Measurements from ENCODE around the gene UGT2B15. TPM values are rescaled to one million over a fixed set of nuclear protein-coding genes. Genes with fewer than 3 reads are reported as not detected.

UGT2B15 gene
- total and polyA plus RNA-seq, 10 of the 15 experiments (the other 5 are each of a cell fraction or from before 2014, with no cell fraction given): not detected

DNA sequence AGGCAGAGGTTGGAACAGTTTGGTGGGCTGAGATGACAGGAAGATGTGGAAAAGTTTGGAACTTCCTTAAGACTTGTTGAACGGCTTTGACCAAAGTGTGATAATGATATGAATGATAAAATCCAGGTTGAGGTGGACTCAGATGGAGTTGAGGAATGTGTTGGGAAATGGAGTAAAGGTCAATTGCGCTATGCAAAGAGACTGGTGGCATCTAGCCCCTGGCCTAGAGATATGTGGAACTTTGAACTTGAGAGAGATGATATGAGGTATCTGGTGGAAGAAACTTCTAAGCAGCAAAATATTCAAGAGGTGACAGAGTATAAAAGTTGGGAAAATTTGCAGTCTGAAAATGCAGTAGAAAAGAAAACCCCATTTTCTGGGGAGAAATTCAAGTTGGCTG, 73.0 kb downstream of the UGT2B15 start:
- DNase-seq (ENCODE audit: low read depth, low spot score) (no peak), ATAC-seq (no peak), FAIRE-seq (no peak)
- Histone ChIP-seq H4K20me1 (ENCODE audit: control insufficient read depth, insufficient read depth) (no peaks in the 10 kb centered on the region), H3K9me3 (replicated peaks; ENCODE audit: control insufficient read depth, insufficient read depth, low read length) (no peaks in the 10 kb centered on the region), H3K27ac (ENCODE audit: control insufficient read depth, insufficient read depth) (no peak overlapping the region), H2AFZ (ENCODE audit: control insufficient read depth, low read depth, low read length) (no peak overlapping the region), H3K36me3 (ENCODE audit: control insufficient read depth in 2 of 2, insufficient read depth in 2 of 2, low read length in 1 of 2) (no peaks in the 10 kb centered on the region), H3K4me3 (no peak overlapping the region), H3K79me2 (ENCODE audit: control insufficient read depth, insufficient read depth, low read length) (no peaks in the 10 kb centered on the region), H3K9ac (ENCODE audit: control insufficient read depth, insufficient read depth, low read length) (no peak overlapping the region), H3K4me2 (ENCODE audit: control insufficient read depth, insufficient read depth) (no peak overlapping the region), H3K27me3 (replicated peaks in 1 of 2; ENCODE audit: control insufficient read depth in 2 of 2, insufficient read depth in 2 of 2, low read length in 1 of 2) (no peaks in the 10 kb centered on the region), H3K4me1 (ENCODE audit: control insufficient read depth, insufficient read depth, low read length) (no peaks in the 10 kb centered on the region)
- in situ Hi-C loops (cut with MboI) (loop anchor here (25.0 kb wide), 1 partner anchor 90 kb away; no protein-coding TSS in a partner anchor), intact Hi-C loops (cut with micrococcal nuclease; ENCODE audit: unreplicated experiment) (no loop called here)
- ChIA-PET RAD21 (ENCODE audit: unreplicated experiment) (no interaction called here), POLR2A (no interaction called here), SMC1A (ENCODE audit: uncharacterized antibody, unreplicated experiment) (no interaction called here), CTCF (no interaction called here)
- no TSS peak for BruUV-seq (replicated peaks)
- WGBS (ENCODE audit: insufficient coverage, insufficient replicate concordance, low lambda C conversion rate, missing lambda C conversion rate): no CpG with 5 or more reads among the region's 2 CpGs
- no peak for TF ChIP-seq GATAD2B (conservative IDR thresholded peaks at IDR 0.05; ENCODE audit: low read depth)
- no peak for TF ChIP-seq MTA3 (IDR thresholded peaks at IDR 0.05; ENCODE audit: borderline replicate concordance, low read length)
- TF ChIP-seq, protein P1, sequence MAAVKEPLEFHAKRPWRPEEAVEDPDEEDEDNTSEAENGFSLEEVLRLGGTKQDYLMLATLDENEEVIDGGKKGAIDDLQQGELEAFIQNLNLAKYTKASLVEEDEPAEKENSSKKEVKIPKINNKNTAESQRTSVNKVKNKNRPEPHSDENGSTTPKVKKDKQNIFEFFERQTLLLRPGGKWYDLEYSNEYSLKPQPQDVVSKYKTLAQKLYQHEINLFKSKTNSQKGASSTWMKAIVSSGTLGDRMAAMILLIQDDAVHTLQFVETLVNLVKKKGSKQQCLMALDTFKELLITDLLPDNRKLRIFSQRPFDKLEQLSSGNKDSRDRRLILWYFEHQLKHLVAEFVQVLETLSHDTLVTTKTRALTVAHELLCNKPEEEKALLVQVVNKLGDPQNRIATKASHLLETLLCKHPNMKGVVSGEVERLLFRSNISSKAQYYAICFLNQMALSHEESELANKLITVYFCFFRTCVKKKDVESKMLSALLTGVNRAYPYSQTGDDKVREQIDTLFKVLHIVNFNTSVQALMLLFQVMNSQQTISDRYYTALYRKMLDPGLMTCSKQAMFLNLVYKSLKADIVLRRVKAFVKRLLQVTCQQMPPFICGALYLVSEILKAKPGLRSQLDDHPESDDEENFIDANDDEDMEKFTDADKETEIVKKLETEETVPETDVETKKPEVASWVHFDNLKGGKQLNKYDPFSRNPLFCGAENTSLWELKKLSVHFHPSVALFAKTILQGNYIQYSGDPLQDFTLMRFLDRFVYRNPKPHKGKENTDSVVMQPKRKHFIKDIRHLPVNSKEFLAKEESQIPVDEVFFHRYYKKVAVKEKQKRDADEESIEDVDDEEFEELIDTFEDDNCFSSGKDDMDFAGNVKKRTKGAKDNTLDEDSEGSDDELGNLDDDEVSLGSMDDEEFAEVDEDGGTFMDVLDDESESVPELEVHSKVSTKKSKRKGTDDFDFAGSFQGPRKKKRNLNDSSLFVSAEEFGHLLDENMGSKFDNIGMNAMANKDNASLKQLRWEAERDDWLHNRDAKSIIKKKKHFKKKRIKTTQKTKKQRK (IDR thresholded peaks at IDR 0.05; ENCODE audit: low read depth, low read length): no peak
- no peak for TF ChIP-seq RAD51 (IDR thresholded peaks at IDR 0.05)
- TF ChIP-seq ZNF384 (IDR thresholded peaks at IDR 0.05; ENCODE audit: borderline replicate concordance, low read depth, low read length): no peak
- TF ChIP-seq, protein P2, sequence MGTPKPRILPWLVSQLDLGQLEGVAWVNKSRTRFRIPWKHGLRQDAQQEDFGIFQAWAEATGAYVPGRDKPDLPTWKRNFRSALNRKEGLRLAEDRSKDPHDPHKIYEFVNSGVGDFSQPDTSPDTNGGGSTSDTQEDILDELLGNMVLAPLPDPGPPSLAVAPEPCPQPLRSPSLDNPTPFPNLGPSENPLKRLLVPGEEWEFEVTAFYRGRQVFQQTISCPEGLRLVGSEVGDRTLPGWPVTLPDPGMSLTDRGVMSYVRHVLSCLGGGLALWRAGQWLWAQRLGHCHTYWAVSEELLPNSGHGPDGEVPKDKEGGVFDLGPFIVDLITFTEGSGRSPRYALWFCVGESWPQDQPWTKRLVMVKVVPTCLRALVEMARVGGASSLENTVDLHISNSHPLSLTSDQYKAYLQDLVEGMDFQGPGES (IDR thresholded peaks at IDR 0.05): no peak
- TF ChIP-seq, protein P3, sequence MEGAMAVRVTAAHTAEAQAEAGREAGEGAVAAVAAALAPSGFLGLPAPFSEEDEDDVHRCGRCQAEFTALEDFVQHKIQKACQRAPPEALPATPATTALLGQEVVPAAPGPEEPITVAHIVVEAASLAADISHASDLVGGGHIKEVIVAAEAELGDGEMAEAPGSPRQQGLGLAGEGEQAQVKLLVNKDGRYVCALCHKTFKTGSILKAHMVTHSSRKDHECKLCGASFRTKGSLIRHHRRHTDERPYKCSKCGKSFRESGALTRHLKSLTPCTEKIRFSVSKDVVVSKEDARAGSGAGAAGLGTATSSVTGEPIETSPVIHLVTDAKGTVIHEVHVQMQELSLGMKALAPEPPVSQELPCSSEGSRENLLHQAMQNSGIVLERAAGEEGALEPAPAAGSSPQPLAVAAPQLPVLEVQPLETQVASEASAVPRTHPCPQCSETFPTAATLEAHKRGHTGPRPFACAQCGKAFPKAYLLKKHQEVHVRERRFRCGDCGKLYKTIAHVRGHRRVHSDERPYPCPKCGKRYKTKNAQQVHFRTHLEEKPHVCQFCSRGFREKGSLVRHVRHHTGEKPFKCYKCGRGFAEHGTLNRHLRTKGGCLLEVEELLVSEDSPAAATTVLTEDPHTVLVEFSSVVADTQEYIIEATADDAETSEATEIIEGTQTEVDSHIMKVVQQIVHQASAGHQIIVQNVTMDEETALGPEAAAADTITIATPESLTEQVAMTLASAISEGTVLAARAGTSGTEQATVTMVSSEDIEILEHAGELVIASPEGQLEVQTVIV (IDR thresholded peaks at IDR 0.05; ENCODE audit: borderline replicate concordance, partially characterized antibody): no peak
- TF ChIP-seq SIX5 (IDR thresholded peaks at IDR 0.05; ENCODE audit: low read depth, low read length, severe bottlenecking): no peak
- TF ChIP-seq RFX5 (IDR thresholded peaks at IDR 0.05; ENCODE audit: low read depth, low read length): no peak

Other genes with a start within 250 kb of the UGT2B15 start
- gene TMPRSS11E, start 223.2 kb downstream of the UGT2B15 start, total RNA-seq (2014; rRNA removed): not detected in 2 replicates
- not detected in 2 replicates for gene TMPRSS11E, start 223.2 kb downstream of the UGT2B15 start, total RNA-seq (2014; rRNA removed; fragmentation: Illumina TruSeq; extraction: Trizol)
- gene TMPRSS11E, start 223.2 kb downstream of the UGT2B15 start, total RNA-seq (2021): not detected in 2 replicates
- not detected in 2 replicates for gene TMPRSS11E, start 223.2 kb downstream of the UGT2B15 start, polyA plus RNA-seq (2011; rRNA removed)
- gene TMPRSS11E, start 223.2 kb downstream of the UGT2B15 start, polyA plus RNA-seq (2014; fragmentation: Illumina TruSeq; extraction: Trizol): not detected in 2 replicates
- not detected for gene TMPRSS11E, start 223.2 kb downstream of the UGT2B15 start, polyA plus RNA-seq (2014; fragmentation: Nextera tagmentation; extraction: Ambion mirVana)
- gene TMPRSS11E, start 223.2 kb downstream of the UGT2B15 start, polyA plus RNA-seq (2014; rRNA removed): not detected in 2 replicates
- gene TMPRSS11E, start 223.2 kb downstream of the UGT2B15 start, polyA plus RNA-seq (2016; fragmentation: Nextera tagmentation; extraction: Ambion mirVana): not detected
- not detected in 2 replicates for gene UGT2B17, start 94.3 kb downstream of the UGT2B15 start, total RNA-seq (2014; rRNA removed)
- gene UGT2B17, start 94.3 kb downstream of the UGT2B15 start, total RNA-seq (2014; rRNA removed; fragmentation: Illumina TruSeq; extraction: Trizol): not detected in 2 replicates
- gene UGT2B17, start 94.3 kb downstream of the UGT2B15 start, total RNA-seq (2021): 0.15 TPM in 1 of 2 replicates, not detected in the other
- gene UGT2B17, start 94.3 kb downstream of the UGT2B15 start, polyA plus RNA-seq (2011; rRNA removed): not detected in 2 replicates
- not detected in 2 replicates for gene UGT2B17, start 94.3 kb downstream of the UGT2B15 start, polyA plus RNA-seq (2014; fragmentation: Illumina TruSeq; extraction: Trizol)
- gene UGT2B17, start 94.3 kb downstream of the UGT2B15 start, polyA plus RNA-seq (2014; fragmentation: Nextera tagmentation; extraction: Ambion mirVana): not detected
- not detected in 2 replicates for gene UGT2B17, start 94.3 kb downstream of the UGT2B15 start, polyA plus RNA-seq (2014; rRNA removed)
- not detected for gene UGT2B17, start 94.3 kb downstream of the UGT2B15 start, polyA plus RNA-seq (2016; fragmentation: Nextera tagmentation; extraction: Ambion mirVana)
- gene UGT2B10, start 145.3 kb upstream of the UGT2B15 start, total RNA-seq (2014; rRNA removed): not detected in 2 replicates
- not detected in 2 replicates for gene UGT2B10, start 145.3 kb upstream of the UGT2B15 start, total RNA-seq (2014; rRNA removed; fragmentation: Illumina TruSeq; extraction: Trizol)
- not detected in 2 replicates for gene UGT2B10, start 145.3 kb upstream of the UGT2B15 start, total RNA-seq (2021)
- not detected in 2 replicates for gene UGT2B10, start 145.3 kb upstream of the UGT2B15 start, polyA plus RNA-seq (2011; rRNA removed)
- gene UGT2B10, start 145.3 kb upstream of the UGT2B15 start, polyA plus RNA-seq (2014; fragmentation: Illumina TruSeq; extraction: Trizol): not detected in 2 replicates
- not detected for gene UGT2B10, start 145.3 kb upstream of the UGT2B15 start, polyA plus RNA-seq (2014; fragmentation: Nextera tagmentation; extraction: Ambion mirVana)
- not detected in 2 replicates for gene UGT2B10, start 145.3 kb upstream of the UGT2B15 start, polyA plus RNA-seq (2014; rRNA removed)
- gene UGT2B10, start 145.3 kb upstream of the UGT2B15 start, polyA plus RNA-seq (2016; fragmentation: Nextera tagmentation; extraction: Ambion mirVana): not detected